HuH-7.5 (cell line): ENCODE results near the gene FBLL1.
"Not testable (repeated sequence)": the region's sequence is repeated elsewhere in the genome, so short reads cannot be mapped to it uniquely, and the experiment has no call there.

Experiments used
- DNase-seq: peaks from one replicate; pipeline ENCODE4 v3.0.0; 2011; ENCODE audit warnings: low spot score

The FBLL1 gene

DNA sequence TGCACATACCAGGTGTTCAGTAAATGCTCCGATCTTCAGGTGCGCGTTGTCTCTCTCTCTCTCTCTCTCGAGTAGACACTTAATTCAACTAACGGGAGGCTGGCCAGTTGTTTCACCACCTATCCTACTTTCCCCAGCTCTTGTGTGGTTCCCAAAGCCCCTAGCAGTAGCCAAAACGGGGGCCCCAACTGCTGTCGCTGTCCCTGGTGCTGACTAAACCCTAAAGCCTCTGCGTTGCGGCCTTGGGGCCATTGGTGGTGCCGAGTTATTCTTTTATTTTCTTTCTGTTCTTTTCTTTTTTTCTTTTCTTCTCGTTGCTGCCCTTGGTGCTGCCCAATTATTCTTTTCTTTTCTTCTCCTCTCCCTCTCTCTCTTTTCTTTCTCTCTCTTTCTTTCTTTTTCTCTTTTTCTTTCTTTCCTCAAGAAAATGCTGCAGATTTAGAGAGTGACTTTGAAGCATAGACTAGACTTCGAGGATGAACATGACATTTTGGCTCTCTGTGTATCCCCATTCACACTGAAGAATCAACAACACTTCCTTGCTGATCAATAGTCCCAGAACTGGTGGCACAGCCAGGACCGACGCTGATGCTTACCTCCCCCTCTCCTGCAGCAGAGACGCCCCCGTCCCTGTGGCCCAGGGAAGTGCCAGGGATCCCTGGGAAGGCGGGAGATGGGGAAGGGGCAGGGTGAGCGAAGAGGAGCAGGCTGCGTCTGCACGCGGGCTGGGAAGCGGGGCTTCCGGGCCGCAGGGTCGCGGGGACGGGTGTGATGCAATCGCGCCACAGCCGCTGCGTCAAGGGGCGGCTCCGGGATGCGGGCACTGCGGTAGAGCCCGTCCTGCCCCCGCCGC lies at the start of gene FBLL1:
FBLL1 (plus strand) TSS at position 785 of the 853 bp plus-strand sequence. CDS start 200 bp downstream, outside the sequence.
- DNase-seq: no peak

DNA sequence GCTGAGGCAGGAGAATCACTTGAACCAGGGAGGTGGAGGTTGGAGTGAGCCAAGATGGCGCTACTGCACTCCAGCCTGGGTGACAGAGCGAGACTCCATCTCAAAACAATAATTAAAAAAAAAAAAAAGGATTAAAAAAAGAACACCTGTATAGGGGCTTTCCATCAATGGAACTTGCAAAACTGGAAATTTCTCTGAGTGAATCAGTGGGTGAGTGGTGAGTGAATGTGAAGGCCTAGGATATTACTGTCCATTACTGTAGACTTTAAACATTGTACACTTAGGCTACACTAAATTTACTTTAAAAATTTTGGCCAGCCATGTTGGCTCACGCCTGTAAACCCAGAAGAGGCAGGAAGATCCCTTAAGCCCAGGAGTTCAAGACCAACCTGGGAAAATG lies 48.5 kb upstream of the FBLL1 start:
- no peak for DNase-seq

- DNase-seq: no peak
Measured at GRCh38 chr5:168481330-168481788, 47.7 kb upstream of the FBLL1 start.

GRCh38 chr5:168482361-168482760 lies 46.7 kb upstream of the FBLL1 start:
- DNase-seq: no peak

DNA sequence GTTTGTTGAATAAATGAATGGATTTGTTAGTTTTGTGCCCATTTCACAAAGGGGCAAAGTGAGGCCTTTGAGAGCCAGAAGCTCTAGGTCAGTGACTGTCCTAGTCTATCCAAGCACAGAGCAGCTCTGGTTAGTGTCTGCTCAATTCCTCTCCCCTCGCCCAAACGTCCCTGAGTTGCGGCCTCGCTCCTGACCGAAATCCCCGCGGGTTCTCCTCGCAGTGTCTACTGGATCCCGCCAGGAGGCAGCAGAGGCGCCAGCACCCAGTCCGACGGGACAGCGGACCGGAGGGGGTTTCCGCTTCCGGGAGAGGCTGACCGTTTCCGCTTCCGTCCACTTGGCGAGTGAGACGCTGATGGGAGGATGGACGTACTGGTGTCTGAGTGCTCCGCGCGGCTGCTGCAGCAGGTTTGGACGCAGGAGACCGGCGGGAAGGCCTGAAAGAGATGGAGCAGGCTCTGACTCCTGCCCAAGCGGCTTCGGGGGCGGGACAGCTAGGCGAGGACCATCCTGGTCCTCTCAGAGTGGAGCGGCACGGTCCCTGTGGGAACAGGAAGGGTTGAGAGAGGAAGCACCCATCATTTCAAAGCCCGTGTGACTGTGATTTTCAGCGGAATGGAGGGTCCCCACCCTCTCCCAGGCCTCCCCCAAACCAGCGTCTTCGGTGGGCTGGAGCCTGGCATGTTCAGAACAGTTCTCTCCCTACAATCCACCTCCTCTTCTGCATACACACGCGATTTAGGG lies 42.8 kb upstream of the FBLL1 start, which contains the start of gene RARS1:
RARS1 (plus strand) TSS at position 336 of the 744 bp plus-strand sequence; CDS start at position 364, 28 bp downstream.
- peak; percentile 84 for DNase-seq

DNA sequence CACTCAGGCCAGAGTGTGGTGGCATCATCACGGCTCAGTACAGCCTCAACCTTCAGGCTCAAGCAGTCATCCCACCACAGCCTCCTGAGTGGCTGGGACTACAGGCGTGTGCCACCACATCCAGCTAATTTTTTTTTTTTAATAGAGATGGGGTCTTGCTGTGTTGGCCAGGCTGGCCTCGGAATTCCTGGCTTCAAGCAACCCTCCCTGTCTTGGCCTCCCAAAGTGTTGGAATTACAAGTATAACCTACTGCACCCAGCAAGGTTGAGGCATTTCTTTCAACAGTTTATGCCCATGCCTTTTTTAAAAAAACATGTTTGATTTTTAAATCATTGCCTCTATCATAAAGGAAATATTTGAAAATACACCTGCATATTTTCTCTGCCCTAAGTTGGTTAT lies 40.0 kb upstream of the FBLL1 start:
- DNase-seq: no peak

DNA sequence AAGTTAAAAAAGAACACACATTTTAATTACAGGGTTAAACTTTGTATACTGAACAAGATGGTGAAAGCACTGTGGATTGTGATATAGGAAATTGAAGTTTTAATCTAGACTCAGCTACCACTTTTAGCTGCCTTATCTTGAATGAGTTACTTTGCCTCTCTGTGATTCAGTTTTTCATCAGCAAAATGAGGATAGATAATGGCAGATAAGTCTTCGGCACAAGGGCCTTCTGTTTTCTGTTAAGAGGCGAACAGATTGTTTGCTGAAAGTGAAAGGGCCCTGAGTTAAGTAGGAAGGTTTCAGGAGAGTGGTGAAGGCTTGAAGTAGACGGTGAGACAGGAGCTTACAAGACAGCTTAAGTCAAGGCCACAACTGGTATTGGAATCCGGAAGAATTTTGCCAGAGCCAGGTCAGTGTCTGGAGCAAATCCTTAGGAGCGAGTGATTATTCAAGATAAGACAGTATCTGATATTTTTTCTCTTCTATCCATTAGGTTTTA lies 35.0 kb upstream of the FBLL1 start:
- no peak for DNase-seq

DNA sequence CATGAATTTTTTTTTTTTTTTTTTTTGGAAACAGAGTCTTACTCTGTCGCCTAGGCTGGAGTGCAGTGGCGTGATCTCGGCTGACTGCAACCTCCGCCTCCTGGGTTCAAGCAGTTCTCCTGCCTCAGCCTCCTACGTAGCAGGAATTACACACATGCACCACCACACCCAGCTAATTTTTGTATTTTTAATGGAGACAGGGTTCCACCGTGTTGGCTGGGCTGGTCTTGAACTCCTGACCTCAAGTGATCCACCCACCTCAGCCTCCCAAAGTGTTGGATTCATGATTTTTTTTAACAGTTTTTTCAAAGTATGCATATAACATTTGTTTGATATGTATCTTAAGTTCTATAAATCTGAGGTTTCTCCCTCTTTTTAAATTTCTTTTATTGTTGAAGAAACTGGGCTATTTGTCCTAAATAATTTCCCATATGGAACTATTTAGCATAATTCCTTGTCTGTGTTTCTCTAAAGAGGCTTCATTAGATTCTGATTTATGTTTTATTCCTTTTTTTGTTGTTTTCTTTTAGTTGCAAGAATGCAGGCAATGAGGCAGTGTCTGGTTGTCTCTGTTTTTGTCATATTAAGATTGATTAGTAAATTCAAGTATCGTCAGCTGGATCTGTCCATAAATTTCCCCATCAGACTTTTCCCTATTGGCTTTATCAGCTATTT lies 26.4 kb upstream of the FBLL1 start:
- no peak for DNase-seq

DNA sequence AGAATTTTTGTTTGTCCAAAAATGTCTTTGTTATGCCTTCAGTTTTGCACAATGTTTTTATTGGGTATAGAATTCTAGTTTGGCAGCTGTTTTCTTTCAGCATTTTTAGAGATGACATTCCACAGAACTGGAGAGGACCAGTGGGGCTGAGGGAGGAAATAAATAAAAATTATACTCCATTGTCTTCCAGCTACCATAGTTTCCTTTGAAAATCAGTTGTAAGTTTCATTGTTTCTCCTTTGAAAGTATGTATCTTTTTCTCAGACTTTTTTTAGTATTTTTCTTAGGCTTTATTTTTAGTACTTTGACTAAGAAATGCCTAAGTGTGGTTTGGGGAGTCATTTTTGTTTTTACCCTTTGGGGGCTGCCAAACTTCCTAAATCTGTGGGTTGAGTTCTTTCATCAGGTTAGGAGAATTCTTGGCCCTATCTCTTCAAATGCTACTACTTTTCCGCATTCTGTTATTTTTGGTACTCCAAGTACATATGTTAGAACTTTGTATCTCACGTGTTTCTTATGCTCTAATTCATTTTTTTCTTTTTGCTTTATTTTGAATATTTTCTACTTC lies 15.2 kb upstream of the FBLL1 start:
- DNase-seq: no peak

- peak; percentile 37 for DNase-seq
Measured at GRCh38 chr5:168525856-168526255, 3.2 kb upstream of the FBLL1 start.

DNA sequence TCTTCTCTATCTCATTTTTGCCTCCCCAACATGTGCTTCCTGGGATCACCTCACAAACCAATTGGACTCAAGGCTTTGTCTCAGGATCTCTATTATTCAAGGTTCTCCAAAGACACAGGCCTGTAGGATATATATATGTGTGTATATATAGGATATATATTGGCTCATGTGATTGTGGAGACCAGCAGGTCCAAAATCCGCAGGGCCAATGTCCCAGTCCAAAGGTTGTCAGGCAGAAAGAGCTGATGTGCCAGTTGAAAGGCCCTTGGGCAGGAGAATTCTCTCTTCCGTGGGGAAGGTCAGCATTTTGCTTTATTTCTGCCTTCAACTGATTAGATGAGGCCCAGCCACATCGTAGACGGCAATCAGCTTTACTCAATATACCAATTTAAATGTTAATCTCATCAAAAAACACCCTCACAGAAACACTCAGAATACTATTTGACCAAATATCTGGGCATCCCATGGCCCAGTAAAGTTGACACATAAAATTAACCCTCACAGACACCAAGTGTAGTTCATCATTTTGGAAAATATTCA lies 1.3 kb upstream of the FBLL1 start:
- no peak for DNase-seq

GRCh38 chr5:168529374-168530234 lies 499 bp downstream of the FBLL1 start:
- DNase-seq: no peak

DNA sequence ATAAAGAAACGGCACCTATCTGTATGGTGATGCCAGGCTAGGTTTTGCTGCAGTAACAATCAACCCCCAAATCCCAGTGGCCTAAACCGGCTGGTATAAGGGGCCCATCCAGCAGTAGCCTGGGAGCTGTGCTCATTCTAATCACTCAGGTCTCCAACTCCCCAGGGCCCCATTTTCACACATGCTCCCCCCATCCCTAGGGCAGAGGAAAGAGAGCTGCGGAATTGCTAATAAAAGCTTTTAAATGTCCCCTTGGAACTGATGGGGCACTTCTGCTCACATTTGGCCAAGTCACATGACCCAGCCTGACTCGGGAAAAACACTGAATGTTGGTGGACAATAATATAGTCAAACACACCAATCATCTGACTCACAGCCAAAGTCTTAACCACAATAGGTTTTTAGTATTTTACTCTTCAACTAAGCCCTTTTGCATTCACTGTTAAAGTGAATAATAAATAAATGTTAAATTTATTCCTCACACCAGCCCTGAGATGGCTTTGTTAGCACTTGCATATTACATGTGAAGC lies 1.6 kb downstream of the FBLL1 start:
- no peak for DNase-seq

GRCh38 chr5:168531191-168531590 lies 2.1 kb downstream of the FBLL1 start:
- DNase-seq: no peak

GRCh38 chr5:168531987-168532864 lies 3.1 kb downstream of the FBLL1 start:
- DNase-seq: no peak

DNA sequence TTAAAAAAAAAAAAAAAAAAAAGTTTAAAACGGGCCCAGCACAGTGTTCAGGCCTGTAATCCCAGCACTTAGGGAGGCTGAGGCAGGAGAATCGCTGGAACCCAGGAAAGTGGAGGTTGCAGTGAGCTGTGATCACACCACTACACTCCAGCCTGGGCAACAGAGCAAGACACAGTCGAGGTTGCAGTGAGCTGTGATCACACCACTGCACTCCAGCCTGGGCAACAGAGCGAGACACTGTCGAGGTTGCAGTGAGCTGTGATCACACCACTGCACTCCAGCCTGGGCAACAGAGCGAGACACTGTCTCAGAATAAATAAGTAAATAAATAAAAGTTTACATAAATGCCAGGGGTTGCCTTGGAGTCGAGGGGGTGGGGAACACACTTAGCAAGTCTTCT lies 5.2 kb downstream of the FBLL1 start:
- DNase-seq: not testable (repeated sequence)

- no peak for DNase-seq
Measured at GRCh38 chr5:168537176-168537575, 8.1 kb downstream of the FBLL1 start.

DNA sequence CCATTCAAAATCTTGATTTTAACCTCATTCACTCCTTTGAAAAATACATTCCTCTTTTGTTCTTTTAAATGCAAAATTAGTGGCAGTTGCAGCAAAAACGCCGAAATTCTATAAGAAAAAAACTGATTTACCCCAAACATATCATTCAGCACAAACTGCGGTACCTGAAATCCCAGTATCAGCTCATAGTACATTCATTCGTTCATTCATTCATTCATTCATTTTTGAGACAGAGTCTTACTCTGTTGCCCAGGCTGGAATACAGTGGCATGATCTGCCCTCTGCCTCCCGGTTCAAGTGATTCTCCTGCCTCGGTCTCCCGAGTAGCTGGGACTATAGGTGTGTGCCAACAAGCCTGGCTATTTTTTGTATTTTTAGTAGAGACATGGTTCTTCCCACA lies 20.4 kb downstream of the FBLL1 start:
- DNase-seq: no peak

DNA sequence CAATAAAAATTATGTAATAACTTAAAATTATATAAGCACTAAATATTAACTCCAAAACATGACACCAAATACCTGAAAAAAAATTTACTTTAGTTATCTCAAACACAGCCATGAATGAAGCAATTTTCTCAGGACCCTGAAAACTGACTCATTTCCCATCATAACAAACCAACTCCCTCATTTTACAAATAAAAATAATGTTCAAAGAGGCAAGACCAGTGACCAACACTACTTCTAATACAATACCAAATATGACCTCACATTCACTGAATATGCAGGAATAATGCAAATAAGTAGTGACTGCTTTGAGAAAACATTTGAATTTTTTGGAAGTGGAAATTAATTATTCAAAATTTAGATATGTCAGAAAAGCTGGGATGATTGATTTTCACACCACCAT lies 21.6 kb downstream of the FBLL1 start:
- no peak for DNase-seq
